ENCODE data around the gene THYN1.

THYN1 gene

DNA sequence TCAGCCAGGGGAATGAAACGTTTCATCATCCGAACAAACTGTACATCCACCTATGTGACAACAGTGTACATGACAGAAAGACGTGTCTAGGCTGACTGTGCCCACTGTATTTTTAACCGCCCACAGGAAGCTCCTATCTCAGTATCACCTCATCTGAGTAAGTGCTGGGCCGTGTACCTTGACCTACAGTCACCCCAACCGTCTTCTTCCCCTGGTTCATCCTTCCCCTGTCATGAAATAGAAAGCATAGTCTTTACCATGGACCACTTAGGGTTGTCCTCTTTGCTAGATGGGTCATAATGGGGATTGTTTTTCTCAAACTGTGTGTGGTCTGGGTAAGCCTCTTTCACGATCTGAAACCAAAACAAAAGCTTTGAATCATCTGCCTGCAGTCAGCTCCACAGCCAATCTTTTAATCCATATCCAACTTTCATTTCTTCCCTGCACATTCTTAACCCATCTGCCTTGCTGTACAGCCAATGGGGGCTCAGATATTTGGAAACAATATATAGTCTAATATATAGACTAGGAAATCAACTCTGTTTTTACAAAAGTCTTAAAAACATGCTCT, 4.2 kb downstream of the THYN1 start:
- DNase-seq (ENCODE audit: low read depth), result no peak

DNA sequence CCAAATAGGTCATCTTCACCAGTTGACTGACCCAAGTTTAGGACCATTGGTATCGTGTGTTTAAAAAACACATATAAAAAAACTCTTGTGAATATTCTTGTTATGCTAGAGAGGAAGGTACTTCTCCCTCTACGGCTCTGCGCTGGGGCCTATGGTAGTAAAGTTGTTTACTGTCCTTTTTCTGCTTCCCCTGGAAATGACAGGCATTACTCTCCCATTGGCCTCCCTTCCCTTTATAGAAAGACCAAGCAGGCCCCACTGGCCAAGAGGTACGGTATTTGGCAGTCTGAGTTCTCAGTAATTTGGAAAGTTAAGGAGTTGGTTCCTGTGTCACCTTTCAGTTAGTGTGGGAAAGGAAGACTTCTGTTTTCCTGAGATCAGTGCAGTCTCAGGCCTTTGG, 6.5 kb downstream of the THYN1 start:
- DNase-seq (ENCODE audit: low read depth), result no peak

DNA sequence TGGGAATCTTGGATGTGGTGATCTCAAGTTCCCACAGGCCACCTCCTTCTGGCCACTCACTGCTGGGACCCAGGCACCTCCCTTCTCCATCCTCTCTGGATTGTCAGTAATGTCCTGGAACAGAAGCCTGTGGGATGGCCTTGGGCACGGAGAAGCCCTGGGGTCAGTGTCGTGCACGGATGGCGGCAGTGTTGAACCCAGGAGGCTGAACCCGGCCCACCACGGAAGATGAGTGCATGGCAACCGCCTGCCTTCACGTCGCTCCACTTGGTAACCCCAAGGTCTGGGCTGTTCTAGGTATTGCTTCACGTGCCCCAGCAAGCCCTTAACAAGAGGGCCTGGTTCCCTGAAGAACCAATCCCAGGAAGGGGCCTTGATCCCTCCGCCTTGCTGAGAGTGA, 7.1 kb downstream of the THYN1 start:
- no peak for DNase-seq (ENCODE audit: low read depth)

DNA sequence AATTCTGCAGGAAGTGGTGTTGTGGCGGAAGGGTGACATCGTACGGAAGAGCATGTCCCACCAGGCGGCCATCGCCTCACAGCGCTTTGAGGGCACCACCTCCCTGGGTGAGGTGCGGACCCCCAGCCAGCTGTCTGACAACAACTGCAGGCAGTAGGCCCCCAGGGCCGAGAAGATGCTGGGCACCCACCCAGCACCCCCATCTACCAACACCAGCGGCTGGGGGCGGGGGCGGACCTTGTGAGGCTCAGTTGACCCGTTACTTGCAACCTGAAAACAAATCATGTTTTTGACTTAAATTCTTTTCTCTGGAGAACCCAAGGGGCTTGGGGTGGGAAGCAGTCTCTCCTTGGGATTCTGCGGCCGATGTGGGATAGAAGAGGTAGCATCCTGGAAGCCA, 7.7 kb downstream of the THYN1 start:
- DNase-seq (ENCODE audit: low read depth), result no peak

DNA sequence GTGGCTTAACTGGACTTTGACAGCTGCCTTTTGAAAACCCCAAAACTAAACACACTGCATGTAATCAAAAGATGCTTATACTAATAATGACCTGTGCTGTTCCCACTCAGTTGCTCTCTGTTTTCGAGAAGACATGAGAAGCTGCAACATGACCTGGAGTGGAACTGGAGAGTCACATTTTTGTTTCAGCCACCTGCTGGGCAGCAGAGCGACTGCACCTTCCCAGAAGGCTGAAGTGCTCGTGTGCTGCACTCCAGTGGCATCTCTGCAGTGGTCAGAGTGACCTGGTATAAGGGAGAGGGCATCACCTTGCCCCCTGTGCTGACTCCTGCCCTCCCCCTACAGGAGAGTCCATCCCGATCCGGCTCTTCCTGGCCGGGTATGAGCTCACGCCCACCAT, 8.6 kb downstream of the THYN1 start:
- DNase-seq (ENCODE audit: low read depth), result no peak

DNA sequence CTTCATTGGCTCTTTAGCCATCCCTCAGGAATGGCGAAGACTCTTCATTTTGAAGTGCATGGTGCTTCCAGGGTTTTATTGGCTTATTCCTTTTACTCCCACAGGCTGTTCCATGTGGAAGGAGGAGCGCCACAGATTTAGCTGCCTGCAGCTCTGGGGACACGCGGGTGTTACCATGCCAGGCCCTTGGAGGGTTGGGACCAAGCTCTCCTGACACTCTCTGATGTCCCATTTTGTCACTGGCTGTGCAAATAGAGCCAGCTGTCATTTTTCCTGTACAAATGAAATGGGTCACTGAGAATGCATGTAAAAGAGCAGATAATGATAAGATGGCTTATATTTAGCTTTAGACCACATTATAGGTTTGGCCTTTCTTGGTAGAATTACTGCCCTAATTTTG, 9.2 kb downstream of the THYN1 start:
- no peak for DNase-seq (ENCODE audit: low read depth)

DNA sequence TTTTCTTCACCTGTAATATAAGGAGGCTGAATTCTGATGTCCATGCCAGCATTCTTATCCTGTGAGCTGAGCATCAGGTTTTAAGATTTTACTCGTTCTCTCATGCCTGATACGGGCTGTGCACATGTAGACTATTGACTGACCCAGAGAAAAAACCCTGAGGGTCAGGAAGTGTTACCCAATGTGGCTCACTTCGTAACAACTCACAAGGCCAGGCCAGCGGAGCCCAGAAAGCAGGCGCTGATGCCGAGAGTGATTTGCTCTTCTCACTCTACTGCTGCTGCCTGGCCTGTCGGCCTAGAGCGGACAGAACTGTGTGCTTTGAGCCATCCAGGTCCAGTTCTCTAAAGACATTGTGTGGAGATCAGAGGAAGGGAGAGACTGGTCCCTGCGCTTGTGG, 10.8 kb downstream of the THYN1 start:
- DNase-seq (ENCODE audit: low read depth), result no peak

DNA sequence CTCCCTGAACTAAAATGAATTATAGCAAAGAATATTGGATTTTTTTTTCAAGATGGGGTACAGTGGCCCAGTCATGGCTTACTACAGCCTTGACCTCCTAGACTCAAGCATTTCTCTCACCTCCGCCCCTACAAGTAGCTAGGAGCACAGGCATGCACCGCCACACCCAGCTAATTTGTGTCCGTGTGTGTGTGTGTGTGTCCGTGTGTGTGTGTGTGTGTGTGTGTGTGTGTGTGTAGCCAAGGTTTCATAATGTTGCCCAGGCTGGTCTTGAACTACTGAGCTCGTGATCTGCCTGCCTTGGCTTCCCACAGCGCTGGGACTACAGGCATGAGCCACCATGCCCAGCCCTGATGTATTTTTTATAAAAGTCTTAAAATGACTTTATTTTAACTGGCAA, 12.6 kb downstream of the THYN1 start:
- no peak for DNase-seq (ENCODE audit: low read depth)

DNA sequence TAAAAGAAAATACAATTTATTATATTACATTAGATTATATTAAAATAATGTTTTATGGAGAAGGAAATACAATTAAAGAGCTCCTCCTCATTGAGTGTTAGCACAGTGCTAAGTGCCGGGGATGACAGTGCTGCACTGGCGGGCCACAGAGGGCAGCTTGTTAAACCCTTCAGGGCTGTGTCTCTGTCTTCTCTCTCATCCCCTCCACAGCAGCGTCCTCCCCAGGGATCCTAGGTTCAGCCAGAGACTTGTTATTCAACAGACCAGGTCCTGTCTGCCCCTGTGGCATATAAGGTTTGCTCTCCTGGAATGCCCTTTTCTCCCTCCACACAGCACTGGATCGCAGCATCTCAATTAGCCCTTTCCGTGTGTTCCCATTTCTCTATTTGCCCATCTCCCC, 14.2 kb downstream of the THYN1 start:
- no peak for DNase-seq (ENCODE audit: low read depth)

DNA sequence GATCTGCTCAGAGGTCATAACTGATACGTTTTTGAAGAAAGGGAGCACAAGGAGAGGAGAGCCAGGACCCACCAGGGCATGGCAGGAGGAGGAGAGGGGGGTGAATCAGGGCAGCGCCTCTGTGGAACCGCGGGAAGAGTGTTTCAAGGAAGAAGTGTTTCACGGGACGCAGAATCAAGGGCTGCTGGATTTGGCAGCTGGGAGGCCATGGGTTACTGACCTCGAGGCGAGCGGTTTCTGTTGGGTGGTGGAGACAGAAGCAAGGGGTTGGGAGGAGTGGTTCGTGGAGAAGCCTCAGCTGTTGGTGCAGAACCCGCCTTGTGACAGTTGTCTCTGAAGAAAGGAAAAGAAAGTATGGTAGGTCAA, 15.6 kb downstream of the THYN1 start:
- DNase-seq (ENCODE audit: low read depth), result no peak

DNA sequence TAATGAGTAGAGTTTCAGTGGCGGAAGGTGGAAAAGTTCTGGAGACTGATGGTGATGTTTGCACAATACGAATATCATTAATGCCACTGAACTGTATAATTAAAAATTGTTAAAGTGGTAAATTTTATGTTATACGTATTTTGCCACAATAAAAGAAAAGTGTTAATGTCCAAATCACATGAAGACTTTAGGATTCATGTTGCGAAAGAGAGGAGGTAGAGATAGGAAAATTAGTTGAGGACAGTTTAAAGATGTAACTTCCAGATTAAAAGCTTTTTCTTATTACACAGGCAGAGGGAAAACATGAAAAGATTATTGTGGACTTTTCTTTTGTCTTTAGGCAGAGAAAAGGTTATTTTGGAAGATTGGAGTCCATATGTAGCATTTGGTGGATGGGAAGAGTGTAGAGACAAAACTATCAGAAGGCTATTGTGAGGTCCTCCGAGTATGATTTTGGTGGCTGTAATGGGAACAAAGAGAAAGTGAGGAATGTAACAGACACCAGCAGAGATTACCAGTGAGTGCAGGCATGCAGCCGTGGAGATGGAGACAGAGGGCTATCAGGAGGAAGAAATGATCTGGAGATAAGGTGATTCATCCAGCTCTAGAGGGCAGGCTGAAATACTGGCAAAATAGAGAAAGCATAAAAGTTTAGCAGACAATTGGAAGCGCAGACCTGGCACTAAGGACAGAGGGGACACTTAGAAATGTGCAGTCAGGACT, 16.2 kb downstream of the THYN1 start:
- DNase-seq (ENCODE audit: low read depth), result no peak

DNA sequence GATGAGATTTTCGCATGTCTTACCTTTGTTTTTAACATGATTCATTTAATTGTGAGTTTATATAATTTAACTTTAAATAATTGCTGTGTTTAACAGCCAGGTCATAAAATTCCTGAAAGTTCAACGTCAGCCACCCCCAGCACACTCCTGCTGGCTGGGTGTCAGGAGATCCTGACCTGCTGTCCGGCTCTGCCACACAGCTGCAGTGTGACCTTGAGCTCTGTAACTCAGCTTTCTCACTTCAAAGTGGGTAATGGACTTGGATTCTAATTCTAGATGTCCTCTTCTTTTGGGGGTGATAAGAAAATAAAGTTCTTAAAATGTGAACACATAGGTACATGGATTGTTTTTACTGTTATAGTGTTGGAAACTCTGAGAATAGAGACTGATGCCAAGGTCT, 17.8 kb downstream of the THYN1 start:
- no peak for DNase-seq (ENCODE audit: low read depth)

DNA sequence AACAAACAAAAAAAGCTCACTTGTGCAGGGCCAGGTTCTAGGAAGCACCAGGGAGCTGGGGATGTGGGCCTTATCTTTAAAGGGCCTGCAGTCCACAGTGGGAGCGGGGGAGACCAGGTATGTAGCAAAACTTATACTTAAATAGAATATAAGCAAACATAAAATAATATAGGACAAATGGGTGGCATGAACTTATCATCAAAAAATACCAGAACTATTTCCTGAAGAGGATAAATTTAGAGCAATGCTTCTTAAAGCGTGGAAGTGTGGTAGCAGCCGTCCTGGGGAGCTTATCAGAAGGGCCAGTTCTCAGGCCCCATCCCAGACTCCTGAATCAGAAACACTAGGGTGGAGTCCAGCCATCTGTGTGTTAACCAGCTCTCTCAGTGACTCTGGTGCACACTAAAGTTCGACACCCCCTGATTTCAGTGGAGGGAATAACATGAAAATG, 19.4 kb downstream of the THYN1 start:
- no peak for DNase-seq (ENCODE audit: low read depth)

DNA sequence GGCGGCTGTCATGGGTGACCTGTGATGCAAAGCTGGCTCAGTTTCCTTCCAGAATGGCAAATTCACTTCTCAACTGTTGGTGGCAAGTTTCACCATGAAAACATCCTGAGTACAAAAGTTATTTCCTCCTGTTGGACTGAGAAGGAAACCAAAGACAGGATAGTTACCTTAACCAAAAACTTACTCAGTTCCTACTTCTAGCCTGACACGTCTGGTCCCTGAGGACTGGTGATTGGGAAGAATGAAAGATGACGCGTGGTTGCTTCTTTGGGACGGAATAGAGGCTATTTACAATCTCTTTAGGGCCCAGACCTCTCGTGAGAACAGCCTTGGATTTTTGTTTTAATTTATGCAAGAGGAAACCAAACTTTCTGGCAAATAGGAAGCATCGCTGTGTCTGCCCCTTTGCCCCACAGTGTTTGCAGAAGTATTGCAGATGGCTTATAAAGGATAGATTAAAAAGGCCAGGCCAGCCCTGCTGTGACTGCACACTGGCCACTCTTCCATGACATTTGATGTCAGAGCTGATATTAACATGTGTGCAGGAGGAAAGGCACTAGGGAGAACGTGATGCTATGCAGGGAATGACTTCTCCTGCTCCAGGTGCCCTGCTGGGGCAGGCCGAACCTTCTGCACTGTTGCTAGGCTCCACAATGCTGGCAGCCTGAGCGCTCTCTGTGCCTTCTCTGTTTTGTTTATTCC, 21.0 kb downstream of the THYN1 start:
- DNase-seq (ENCODE audit: low read depth), result no peak

DNA sequence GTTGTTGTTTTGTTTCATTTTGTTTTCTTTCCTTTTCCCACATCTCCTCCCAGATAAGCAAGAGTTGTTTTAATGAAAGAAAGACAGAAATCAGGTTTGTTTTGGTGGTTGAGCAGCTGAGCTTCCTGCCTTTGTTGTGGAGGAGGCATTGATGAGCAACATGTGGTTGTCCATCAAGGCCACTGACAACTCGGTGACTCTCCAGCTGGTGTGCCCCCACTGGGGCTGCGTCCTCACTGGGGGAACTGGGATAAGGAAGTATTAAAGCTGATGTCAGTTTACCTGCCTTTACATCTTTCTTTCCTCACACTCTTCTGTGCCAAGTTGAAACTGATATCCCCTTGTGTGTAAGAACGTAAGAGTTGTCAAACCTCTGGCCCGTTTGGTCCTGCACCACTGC, 22.8 kb downstream of the THYN1 start:
- DNase-seq (ENCODE audit: low read depth), result no peak

DNA sequence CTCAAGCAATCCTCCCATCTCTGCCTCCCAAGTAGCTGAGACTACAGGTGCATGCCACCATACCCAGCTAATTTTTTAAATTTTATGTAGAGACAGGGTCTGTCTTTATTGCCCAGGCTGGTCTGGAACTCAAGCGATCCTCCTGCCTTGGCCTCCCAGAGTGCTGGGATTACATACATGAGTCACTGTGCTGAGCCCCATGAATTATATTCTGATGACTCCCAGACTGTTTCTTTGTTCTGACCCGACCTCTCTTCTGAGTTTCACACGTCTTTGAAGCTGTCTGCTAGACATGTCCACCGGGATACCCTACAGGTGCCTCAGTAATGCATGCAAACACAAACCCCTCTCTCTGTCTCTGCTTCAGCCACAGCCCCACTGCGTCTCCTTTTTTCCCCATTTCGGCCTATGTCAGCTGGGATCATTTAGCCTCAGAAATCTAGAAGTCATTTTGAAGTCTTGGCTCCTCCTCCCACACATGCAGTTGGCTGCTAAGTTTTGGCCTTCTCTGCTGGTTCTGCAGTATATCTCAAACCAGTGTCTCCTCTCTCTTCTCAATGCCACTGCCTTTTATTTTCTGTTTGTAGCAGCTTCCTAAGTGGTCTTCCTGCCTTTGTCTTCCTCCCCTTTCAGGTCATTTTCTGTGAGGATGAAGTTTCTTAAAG, 23.9 kb downstream of the THYN1 start:
- no peak for DNase-seq (ENCODE audit: low read depth)

DNA sequence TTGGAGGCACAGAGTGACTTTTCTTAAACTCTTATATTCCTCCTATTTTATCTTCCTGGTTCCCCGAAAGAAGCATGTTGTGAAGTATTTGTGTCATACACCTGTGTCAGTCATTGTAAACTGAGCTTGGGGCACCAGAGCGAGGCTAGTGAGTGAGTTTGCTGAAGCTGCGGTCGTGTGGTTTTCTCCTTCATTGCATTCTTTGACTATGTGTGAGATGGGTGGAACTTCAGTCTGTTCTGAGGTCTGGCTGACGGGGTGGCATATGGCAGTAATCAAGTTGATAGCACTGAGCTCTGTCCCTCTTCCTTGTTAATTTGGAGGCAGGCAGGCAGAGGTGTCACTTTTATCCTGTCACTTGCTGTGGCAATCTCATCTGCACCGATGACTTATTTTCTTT, 24.5 kb downstream of the THYN1 start:
- peak; percentile 56 for DNase-seq (ENCODE audit: low read depth)

DNA sequence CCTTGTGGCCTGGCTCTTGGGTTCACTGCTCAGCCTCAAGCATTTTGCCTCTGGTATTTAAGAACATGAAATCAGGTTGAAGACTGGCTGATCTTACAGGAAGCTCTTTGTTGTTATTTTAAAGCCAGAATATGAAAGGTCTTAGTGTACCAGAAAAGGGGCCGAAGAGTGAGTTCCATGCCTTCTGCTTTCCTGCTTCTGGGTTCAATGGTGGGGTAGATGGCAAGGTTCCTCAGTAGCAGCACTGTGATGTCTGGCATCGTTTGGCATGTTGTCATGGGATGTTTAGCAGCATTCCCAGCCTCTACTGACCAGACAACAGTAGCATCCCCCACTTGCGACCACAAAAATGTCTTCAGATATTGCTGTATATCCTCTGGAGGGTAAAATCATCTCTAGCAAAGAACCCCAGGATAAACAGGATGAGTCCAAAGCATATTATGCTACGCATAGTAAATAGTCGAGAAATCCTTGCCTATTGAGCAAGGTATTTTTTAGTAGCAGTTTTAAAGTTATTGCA, 26.3 kb downstream of the THYN1 start:
- no peak for DNase-seq (ENCODE audit: low read depth)

DNA sequence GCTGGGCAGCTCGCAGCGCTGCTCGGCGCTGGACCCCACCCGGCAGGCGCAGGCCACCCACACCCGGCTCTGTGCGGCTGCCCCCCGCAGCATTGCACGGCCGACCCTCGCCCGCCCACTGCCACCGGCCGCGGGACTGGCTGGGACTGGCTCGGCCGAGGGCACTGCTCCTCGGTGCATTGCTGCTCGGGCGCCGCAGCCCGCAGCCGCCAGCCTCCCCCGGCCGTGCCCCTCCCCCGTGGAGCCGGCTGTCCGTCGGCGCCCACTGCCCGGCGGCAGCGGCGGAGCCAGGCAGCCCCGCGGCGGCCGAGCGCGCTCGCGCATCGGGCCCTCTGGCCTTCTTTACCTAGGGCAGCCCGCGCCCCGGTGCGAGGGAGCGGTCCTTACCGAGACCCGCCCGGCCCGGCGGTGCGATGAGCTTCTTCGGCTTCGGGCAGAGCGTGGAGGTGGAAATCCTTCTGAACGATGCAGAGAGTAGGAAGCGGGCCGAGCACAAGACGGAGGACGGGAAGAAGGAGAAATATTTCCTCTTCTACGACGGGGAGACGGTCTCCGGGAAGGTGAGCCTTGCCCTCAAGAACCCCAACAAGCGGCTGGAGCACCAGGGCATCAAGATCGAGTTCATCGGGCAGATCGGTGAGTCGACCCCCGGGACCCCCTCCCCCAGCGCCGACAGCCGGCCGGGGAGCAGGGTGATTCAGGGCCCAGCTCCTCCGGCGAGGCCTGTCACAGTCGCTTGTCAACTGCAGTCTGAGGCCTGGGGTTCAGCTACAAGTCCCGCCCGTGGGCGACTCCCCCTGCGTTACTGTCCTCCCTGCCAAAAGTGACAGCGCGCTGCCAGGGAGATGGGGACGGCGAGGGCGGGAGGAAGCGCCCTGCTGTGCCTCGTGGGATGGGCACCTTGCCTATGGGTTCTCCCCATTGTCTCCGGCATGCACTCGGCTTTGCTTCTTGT, 28.2 kb downstream of the THYN1 start:
- DNase-seq (ENCODE audit: low read depth), result no peak

DNA sequence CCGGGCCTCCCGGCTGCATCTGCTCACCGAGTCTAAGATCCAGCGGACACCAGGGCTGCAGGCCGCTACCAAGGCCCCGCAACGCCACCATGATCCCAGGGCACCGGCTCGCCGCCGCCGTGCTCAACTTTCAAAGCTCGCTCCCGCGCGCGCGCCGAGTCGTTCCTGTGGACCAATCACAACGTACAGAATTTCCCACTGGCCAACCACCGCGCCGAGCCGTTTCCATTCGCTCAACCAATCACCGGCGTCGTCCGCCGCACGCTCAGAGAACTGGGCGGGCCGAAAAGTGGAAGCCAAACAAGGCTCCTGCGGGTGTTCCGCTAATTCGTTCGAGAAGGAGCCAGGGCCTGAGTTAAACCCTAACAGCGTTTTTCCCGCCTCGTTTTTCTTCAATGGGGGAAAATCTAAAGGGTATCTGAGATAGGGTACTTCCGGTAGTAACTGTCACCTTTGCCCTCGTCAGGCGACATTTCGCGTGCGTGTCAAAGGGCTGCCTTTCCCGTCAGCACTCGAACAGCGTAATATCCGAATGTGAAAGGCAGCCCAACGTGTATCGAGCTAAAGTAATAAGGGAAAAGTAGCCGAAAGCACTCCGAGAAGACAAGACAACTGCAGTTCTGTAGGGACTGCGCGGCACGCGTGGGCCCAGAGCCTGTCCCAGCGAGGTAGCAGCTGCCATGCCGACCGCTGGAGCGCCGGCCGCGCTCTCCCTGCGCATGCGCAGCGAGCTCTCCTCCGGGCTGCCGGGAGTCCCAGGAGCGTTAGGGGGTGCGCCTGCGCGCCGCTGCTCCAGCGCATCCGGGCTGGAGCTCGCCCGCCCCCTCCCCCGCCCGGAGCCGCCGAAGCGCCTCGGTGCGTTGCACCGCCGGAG, 29.1 kb downstream of the THYN1 start, which contains the start of the genes NCAPD3 and VPS26B:
TSS of gene NCAPD3 (minus strand) at position 132 of the 874 bp plus-strand sequence. CDS start at position 91, 41 bp downstream.
TSS of gene VPS26B (plus strand) at position 836 of the 874 bp plus-strand sequence. CDS start 452 bp downstream, outside the sequence.
- peak; percentile 69 for DNase-seq (ENCODE audit: low read depth)
